Measurements from ENCODE around the gene AGPAT2.

Gene AGPAT2

GRCh38 chr9:136729926-136730325, 42.7 kb upstream of the AGPAT2 start:
- TF ChIP-seq CTCF (IDR thresholded peaks at IDR 0.05), result no peak
- no peak for DNase-seq
- no peaks in the 10 kb centered on the region for H3K9me3 Mint-ChIP-seq
- peaks cover 38% of the 10 kb centered on the region for H3K4me1 Mint-ChIP-seq
- no peak overlapping the region for H3K27ac Mint-ChIP-seq
- H3K27me3 Mint-ChIP-seq (ENCODE audit: low read depth, poor library complexity), result peaks cover 16% of the 10 kb centered on the region
- peaks cover 24% of the 10 kb centered on the region for H3K36me3 Mint-ChIP-seq (ENCODE audit: low read depth)
- peak overlapping the region; percentile 75 for H3K4me3 Mint-ChIP-seq

- DNase-seq, result no peak
- Mint-ChIP-seq H3K9me3 (no peaks in the 10 kb centered on the region), H3K36me3 (ENCODE audit: low read depth) (peaks cover 30% of the 10 kb centered on the region), H3K27me3 (ENCODE audit: low read depth, poor library complexity) (peaks cover 16% of the 10 kb centered on the region), H3K4me1 (peaks cover 43% of the 10 kb centered on the region), H3K27ac (no peak overlapping the region), H3K4me3 (peak overlapping the region; percentile 75)
- no peak for TF ChIP-seq CTCF (IDR thresholded peaks at IDR 0.05)
Observed at GRCh38 chr9:136729144-136729543, 41.9 kb upstream of the AGPAT2 start.

GRCh38 chr9:136728548-136729123, 41.4 kb upstream of the AGPAT2 start:
- H3K4me3 Mint-ChIP-seq, result peak overlapping the region; percentile 75
- TF ChIP-seq CTCF (IDR thresholded peaks at IDR 0.05), result no peak
- peaks cover 44% of the 10 kb centered on the region for H3K4me1 Mint-ChIP-seq
- no peaks in the 10 kb centered on the region for H3K9me3 Mint-ChIP-seq
- DNase-seq, result peak; percentile 67
- no peak overlapping the region for H3K27ac Mint-ChIP-seq
- peaks cover 16% of the 10 kb centered on the region for H3K27me3 Mint-ChIP-seq (ENCODE audit: low read depth, poor library complexity)
- peaks cover 35% of the 10 kb centered on the region for H3K36me3 Mint-ChIP-seq (ENCODE audit: low read depth)

GRCh38 chr9:136728080-136728547, 40.9 kb upstream of the AGPAT2 start:
- DNase-seq, result peak; percentile 94
- Mint-ChIP-seq H3K9me3 (no peaks in the 10 kb centered on the region), H3K4me1 (peaks cover 44% of the 10 kb centered on the region), H3K27ac (no peak overlapping the region), H3K36me3 (ENCODE audit: low read depth) (peaks cover 36% of the 10 kb centered on the region), H3K27me3 (ENCODE audit: low read depth, poor library complexity) (peaks cover 13% of the 10 kb centered on the region), H3K4me3 (peak overlapping the region; percentile 98)
- peak; percentile 71 for TF ChIP-seq CTCF (IDR thresholded peaks at IDR 0.05)

- H3K27ac Mint-ChIP-seq, result peak overlapping the region; percentile 52
- no peak for DNase-seq
- peaks cover 10% of the 10 kb centered on the region for H3K27me3 Mint-ChIP-seq (ENCODE audit: low read depth, poor library complexity)
- H3K4me1 Mint-ChIP-seq, result peaks cover 35% of the 10 kb centered on the region
- peaks cover 36% of the 10 kb centered on the region for H3K36me3 Mint-ChIP-seq (ENCODE audit: low read depth)
- TF ChIP-seq CTCF (IDR thresholded peaks at IDR 0.05), result peak; percentile 27
- no peaks in the 10 kb centered on the region for H3K9me3 Mint-ChIP-seq
- H3K4me3 Mint-ChIP-seq, result peak overlapping the region; percentile 98
Observed at GRCh38 chr9:136726631-136727191, 39.5 kb upstream of the AGPAT2 start.

- no peak for DNase-seq
- no peak for TF ChIP-seq CTCF (IDR thresholded peaks at IDR 0.05)
- no peaks in the 10 kb centered on the region for H3K9me3 Mint-ChIP-seq
- peaks cover 37% of the 10 kb centered on the region for H3K4me1 Mint-ChIP-seq
- H3K27ac Mint-ChIP-seq, result peak overlapping the region; percentile 52
- peak overlapping the region; percentile 98 for H3K4me3 Mint-ChIP-seq
- peaks cover 36% of the 10 kb centered on the region for H3K36me3 Mint-ChIP-seq (ENCODE audit: low read depth)
- peaks cover 8% of the 10 kb centered on the region for H3K27me3 Mint-ChIP-seq (ENCODE audit: low read depth, poor library complexity)
Observed at GRCh38 chr9:136726118-136726517, 38.9 kb upstream of the AGPAT2 start.

All from nephron progenitor cell (in vitro differentiated cells).